OCI-LY7 (cell line): ENCODE results near the gene NUP133. TPM values are rescaled to one million over a fixed set of nuclear protein-coding genes. Genes with fewer than 3 reads are reported as not detected.

ENCODE experiments used
- BruUV-seq: library from RNA; stranded (reverse); fragments of 400-500 nt; replicated peaks from 2 replicates; lab custom pipeline; 2021; lab: Mats Ljungman, UMichigan
- CTCF ChIA-PET: fragments of 300-600 bp; sonication (Branson Sonifier 250); formaldehyde crosslinking; loops from one replicate; lab custom pipeline; 2022; ENCODE audit warnings: antibody characterized with exemption; ENCODE audit not compliant: unreplicated experiment; lab: Charles Lee
- POLR2A ChIA-PET: fragments of 300-600 bp; sonication (Branson Sonifier 250); formaldehyde crosslinking; loops from one replicate; lab custom pipeline; 2022; ENCODE audit warnings: antibody characterized with exemption; lab: Charles Lee
- DNase-seq: peaks from one replicate; pipeline ENCODE4 v3.0.0-alpha.2; 2015; ENCODE audit warnings: low spot score
- H2AFZ ChIP-seq: fragments of 200-600 bp; sonication (generic), shearing (Covaris generic); 2 replicates; pipeline ENCODE4 v1.6.1; 2014; ENCODE audit warnings: mild to moderate bottlenecking, antibody characterized with exemption, low read length, moderate library complexity
- H3K27ac ChIP-seq: fragments of 200-600 bp; sonication (generic); 2 replicates; pipeline ENCODE4 v1.5.1; 2014; ENCODE audit warnings: mixed run types, low read depth, mild to moderate bottlenecking, moderate library complexity, low read length, inconsistent platforms; ENCODE audit not compliant: poor library complexity, severe bottlenecking
- H3K36me3 ChIP-seq: fragments of 200-600 bp; sonication (generic); 2 replicates; pipeline ENCODE4 v1.6.1; 2014; ENCODE audit warnings: mild to moderate bottlenecking, antibody characterized with exemption, low read length, moderate library complexity, mixed read lengths; ENCODE audit not compliant: insufficient read depth
- H3K4me1 ChIP-seq: fragments of 200-600 bp; sonication (generic); 2 replicates; pipeline ENCODE4 v1.5.1; 2014; ENCODE audit warnings: mild to moderate bottlenecking, low read length; ENCODE audit not compliant: insufficient read depth, poor library complexity, severe bottlenecking
- H3K4me2 ChIP-seq: fragments of 200-600 bp; sonication (generic); 2 replicates; pipeline ENCODE4 v1.6.1; 2014; ENCODE audit warnings: mild to moderate bottlenecking, low read length
- H3K4me3 ChIP-seq: fragments of 200-600 bp; sonication (generic); 2 replicates; pipeline ENCODE4 v1.5.1; 2014; ENCODE audit warnings: mild to moderate bottlenecking, low read depth, low read length; ENCODE audit not compliant: poor library complexity, severe bottlenecking
- H3K79me2 ChIP-seq: fragments of 200-600 bp; sonication (generic); 2 replicates; pipeline ENCODE4 v1.6.1; 2016; ENCODE audit warnings: low read depth, mild to moderate bottlenecking, low read length, moderate library complexity, mixed read lengths; ENCODE audit not compliant: insufficient read depth
- H3K9me2 ChIP-seq: fragments of 200-600 bp; sonication (generic); 2 replicates; pipeline ENCODE4 v1.6.1; 2016; ENCODE audit warnings: mild to moderate bottlenecking, low read length, mixed read lengths; ENCODE audit not compliant: insufficient read depth
- H3K9me3 ChIP-seq: fragments of 200-600 bp; sonication (generic); 2 replicates; pipeline ENCODE4 v1.6.1; 2014; ENCODE audit warnings: mild to moderate bottlenecking, mixed run types, low read length, mixed read lengths
- H4K20me1 ChIP-seq: fragments of 200-600 bp; sonication (generic); 2 replicates; pipeline ENCODE4 v1.6.1; 2014; ENCODE audit warnings: mild to moderate bottlenecking, antibody characterized with exemption, low read length, moderate library complexity, mixed read lengths; ENCODE audit not compliant: insufficient read depth
- EZH2phosphoT487 ChIP-seq: fragments of 200-600 bp; sonication (generic); IDR thresholded peaks from 2 replicates; pipeline ENCODE4 v1.6.1; 2018; ENCODE audit warnings: low read depth, borderline replicate concordance, mild to moderate bottlenecking, mixed run types, antibody characterized with exemption, low read length, moderate library complexity, mixed read lengths
- intact Hi-C: fragments of 100-400 bp; cut with micrococcal nuclease; formaldehyde crosslinking; loops from one replicate; pipeline ENCODE4 v1.10.0; 2022; ENCODE audit not compliant: unreplicated experiment
- total RNA-seq, 2 experiments: library from RNA; depleted of rRNA in 1 of 2; stranded (reverse); fragments of >200 nt in 1 of 2; shearing (Covaris generic) in 1 of 2; gene quantifications; 2 replicates each; pipeline ENCODE4 v1.2.3, GENCODE V29; 2014 to 2022
- TF ChIP-seq, protein P1 (sequence below): fragments of 200-600 bp; sonication (generic); conservative IDR thresholded peaks from 2 replicates; pipeline ENCODE4 v1.5.1; 2014; ENCODE audit warnings: mild to moderate bottlenecking, antibody characterized with exemption, low read length, moderate library complexity, mixed read lengths

The NUP133 gene
- total RNA-seq, 2 experiments from 2014 or later = 33.0 to 50.4 TPM

- Histone ChIP-seq H3K9me2 (no peaks in the 10 kb centered on the region), H3K4me2 (no peak overlapping the region), H4K20me1 (no peaks in the 10 kb centered on the region), H2AFZ (no peak overlapping the region), H3K4me1 (peaks cover 27% of the 10 kb centered on the region), H3K4me3 (no peak overlapping the region), H3K9me3 (no peaks in the 10 kb centered on the region), H3K36me3 (no peaks in the 10 kb centered on the region), H3K27ac (no peak overlapping the region), H3K79me2 (no peaks in the 10 kb centered on the region)
- intact Hi-C loops = no loop called here
- DNase-seq = no peak
- TF ChIP-seq EZH2phosphoT487 = no peak
- TF ChIP-seq, protein P1, sequence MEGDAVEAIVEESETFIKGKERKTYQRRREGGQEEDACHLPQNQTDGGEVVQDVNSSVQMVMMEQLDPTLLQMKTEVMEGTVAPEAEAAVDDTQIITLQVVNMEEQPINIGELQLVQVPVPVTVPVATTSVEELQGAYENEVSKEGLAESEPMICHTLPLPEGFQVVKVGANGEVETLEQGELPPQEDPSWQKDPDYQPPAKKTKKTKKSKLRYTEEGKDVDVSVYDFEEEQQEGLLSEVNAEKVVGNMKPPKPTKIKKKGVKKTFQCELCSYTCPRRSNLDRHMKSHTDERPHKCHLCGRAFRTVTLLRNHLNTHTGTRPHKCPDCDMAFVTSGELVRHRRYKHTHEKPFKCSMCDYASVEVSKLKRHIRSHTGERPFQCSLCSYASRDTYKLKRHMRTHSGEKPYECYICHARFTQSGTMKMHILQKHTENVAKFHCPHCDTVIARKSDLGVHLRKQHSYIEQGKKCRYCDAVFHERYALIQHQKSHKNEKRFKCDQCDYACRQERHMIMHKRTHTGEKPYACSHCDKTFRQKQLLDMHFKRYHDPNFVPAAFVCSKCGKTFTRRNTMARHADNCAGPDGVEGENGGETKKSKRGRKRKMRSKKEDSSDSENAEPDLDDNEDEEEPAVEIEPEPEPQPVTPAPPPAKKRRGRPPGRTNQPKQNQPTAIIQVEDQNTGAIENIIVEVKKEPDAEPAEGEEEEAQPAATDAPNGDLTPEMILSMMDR = no peak
- ChIA-PET POLR2A (no interaction called here), CTCF (no interaction called here)
- no TSS peak for BruUV-seq
Measured at GRCh38 chr1:229431284-229432115, 76.6 kb downstream of the NUP133 start.

DNA sequence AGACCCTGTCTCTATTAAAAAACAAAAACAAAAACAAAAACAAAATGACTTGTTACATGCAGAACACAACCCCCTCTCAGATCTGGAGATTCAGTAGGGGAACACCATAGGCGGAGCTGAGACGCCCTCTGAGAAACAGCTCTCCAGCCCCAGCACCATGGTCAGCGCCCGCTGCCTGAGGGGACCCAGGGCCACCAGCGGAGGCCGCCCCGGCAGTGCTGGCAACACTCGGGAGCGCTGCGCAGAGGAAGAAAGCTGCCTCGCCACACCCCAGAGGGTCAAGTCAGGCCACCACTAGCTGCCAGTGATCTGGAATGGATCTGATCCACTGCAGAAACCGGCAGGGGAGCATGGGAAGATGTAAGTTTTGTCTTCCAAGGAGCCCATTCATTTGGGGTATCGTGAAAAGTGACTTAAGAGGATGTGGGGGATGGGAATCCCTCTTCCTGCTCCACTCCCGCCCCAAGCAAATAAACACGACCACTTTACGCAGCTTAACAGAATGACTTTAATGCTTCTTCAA lies 77.3 kb downstream of the NUP133 start:
- ChIA-PET POLR2A (no interaction called here), CTCF (no interaction called here)
- Histone ChIP-seq H3K9me3 (no peaks in the 10 kb centered on the region), H4K20me1 (no peaks in the 10 kb centered on the region), H2AFZ (no peak overlapping the region), H3K79me2 (no peaks in the 10 kb centered on the region), H3K9me2 (no peaks in the 10 kb centered on the region), H3K27ac (no peak overlapping the region), H3K36me3 (no peaks in the 10 kb centered on the region), H3K4me2 (no peak overlapping the region), H3K4me3 (no peak overlapping the region), H3K4me1 (peaks cover 27% of the 10 kb centered on the region)
- no TSS peak for BruUV-seq
- no peak for TF ChIP-seq EZH2phosphoT487
- TF ChIP-seq, protein P1 = no peak
- no peak for DNase-seq
- intact Hi-C loops = no loop called here

GRCh38 chr1:229428256-229428655 lies 79.9 kb downstream of the NUP133 start:
- no peak for TF ChIP-seq EZH2phosphoT487
- peak; percentile 30 for DNase-seq
- peak overlapping the region; percentile 12 for H3K4me2 ChIP-seq
- no TSS peak for BruUV-seq
- no peak overlapping the region for H3K27ac ChIP-seq
- H3K4me3 ChIP-seq = no peak overlapping the region
- no peaks in the 10 kb centered on the region for H3K36me3 ChIP-seq
- intact Hi-C loops = no loop called here
- ChIA-PET POLR2A (interaction anchor here (1.1 to 1.7 kb wide), 2 partner anchors 9 to 11 kb away, joined by 3 to 5 read pairs; no protein-coding TSS in a partner anchor), CTCF (no interaction called here)
- no peaks in the 10 kb centered on the region for H3K9me2 ChIP-seq
- H2AFZ ChIP-seq = no peak overlapping the region
- H3K79me2 ChIP-seq = no peaks in the 10 kb centered on the region
- H4K20me1 ChIP-seq = no peaks in the 10 kb centered on the region
- no peaks in the 10 kb centered on the region for H3K9me3 ChIP-seq
- H3K4me1 ChIP-seq = peaks cover 27% of the 10 kb centered on the region
